ENCODE measurements around the gene PRR36.

The PRR36 gene

DNA sequence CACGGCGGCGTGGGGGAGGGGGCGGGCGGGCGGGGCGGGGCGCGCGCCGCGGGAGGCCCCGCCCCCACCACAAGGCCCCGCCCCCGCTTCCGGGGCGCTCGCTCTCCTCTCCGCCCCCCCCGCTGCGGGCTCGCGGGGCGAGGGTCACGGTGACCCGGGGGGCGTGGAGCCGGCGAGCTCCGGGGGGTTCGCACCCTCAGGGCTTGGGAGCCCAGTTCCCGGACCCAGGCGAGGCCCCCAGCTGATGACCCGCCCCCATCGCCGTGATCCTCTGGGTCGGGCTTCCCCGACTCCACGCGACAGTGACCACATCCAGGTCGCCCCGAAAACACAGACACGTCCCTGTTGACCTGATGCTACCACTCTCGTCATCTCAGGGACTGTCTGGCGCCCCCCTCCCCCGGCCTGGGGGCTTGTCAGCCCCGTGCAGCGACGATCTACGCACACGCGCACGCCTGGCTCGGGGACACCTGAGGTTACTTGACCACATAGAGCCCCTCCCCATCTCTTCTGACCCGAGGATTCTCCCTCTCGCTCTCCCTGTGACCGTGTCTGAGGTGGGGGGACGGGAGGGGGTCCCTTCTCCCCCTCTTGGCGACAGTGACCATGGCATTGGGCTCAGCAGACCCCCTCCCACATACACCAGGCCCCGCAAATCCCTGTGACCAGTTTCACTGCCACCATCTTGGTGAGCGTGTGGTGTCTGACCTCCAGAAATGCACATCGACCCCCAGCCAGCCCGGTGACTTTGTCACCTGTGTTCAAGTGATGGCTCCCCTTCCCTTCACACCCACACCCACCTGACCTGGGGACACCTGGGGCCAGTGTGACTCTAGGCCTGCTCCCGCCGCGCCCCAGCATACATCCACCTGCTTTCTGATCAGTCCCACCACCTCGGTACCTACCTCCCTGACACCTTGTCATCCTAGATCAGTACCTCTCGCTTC lies 30.2 kb upstream of the PRR36 start:
- Histone ChIP-seq H3K4me1 (peaks cover 0 to 49% (median 35%) of the 10 kb centered on the region in 4 donors), H3K27me3 (peaks cover 0 to 11% of the 10 kb centered on the region in 2 donors), H3K4me3 (peak overlapping the region; percentile 76 to 79), H3K36me3 (peaks cover 6 to 25% (median 23%) of the 10 kb centered on the region in 3 donors), H3K9me3 (no peaks in the 10 kb centered on the region), H3K27ac (peak overlapping the region; percentile 68 to 84)
- TF ChIP-seq, protein P1, sequence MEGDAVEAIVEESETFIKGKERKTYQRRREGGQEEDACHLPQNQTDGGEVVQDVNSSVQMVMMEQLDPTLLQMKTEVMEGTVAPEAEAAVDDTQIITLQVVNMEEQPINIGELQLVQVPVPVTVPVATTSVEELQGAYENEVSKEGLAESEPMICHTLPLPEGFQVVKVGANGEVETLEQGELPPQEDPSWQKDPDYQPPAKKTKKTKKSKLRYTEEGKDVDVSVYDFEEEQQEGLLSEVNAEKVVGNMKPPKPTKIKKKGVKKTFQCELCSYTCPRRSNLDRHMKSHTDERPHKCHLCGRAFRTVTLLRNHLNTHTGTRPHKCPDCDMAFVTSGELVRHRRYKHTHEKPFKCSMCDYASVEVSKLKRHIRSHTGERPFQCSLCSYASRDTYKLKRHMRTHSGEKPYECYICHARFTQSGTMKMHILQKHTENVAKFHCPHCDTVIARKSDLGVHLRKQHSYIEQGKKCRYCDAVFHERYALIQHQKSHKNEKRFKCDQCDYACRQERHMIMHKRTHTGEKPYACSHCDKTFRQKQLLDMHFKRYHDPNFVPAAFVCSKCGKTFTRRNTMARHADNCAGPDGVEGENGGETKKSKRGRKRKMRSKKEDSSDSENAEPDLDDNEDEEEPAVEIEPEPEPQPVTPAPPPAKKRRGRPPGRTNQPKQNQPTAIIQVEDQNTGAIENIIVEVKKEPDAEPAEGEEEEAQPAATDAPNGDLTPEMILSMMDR (IDR thresholded peaks at IDR 0.05) = no peak
- intact Hi-C loops (cut with DNase I; ENCODE audit: low total_unique reads) = loop anchor here (5.0 kb wide), 1 partner anchor 52 kb away; no protein-coding TSS in a partner anchor
- DNase-seq = peak; percentile 42 to 81

DNA sequence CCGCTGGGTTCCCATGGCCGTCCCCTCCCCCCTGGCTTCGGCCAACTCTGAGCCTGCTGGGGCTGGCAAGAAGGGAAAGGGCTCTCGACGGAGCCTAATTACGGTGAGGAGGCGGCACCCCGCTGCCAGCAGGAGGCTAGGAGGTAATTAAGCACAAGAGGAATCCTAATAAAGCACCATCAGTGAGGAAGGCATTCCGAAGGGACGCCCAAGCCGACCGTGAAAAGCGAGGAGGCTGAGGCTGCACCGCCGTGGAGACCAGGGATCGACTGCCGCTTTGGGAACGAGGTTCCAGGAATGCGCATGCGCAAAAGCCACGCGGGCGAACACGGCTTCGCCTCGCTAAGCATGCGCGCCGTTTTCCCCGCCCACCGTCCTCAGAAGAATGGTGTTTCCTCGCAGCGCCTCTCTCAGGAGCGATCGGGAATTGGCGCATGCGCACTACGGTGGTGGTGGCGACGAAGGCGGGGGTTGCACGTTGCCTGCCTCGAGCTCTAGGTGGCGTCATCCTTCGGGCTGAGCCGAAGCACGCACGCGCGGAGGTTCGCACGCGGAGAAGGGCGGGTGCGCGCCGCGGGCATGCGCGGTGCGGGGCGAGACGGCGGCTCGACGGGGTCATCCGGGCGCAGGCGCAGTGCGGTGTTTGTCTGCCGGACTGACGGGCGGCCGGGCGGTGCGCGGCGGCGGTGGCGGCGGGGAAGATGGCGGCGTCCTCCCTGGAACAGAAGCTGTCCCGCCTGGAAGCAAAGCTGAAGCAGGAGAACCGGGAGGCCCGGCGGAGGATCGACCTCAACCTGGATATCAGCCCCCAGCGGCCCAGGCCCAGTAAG lies 29.3 kb upstream of the PRR36 start, which contains the start of gene MAP2K7:
TSS of gene MAP2K7 (plus strand) at position 634 of the 830 bp plus-strand sequence. CDS start at position 702, 68 bp downstream.
- intact Hi-C loops (cut with DNase I; ENCODE audit: low total_unique reads) = loop anchor here (5.0 kb wide), 1 partner anchor 51 kb away; no protein-coding TSS in a partner anchor
- H3K27me3 ChIP-seq = peaks cover 0 to 11% of the 10 kb centered on the region in 2 donors
- peaks cover 0 to 16% (median 16%) of the 10 kb centered on the region in 3 donors for H3K36me3 ChIP-seq
- peak; percentile 99 to 100 for DNase-seq
- peak within 1 kb of the TSS; percentile 76 to 79 for H3K4me3 ChIP-seq
- H3K4me1 ChIP-seq = peaks cover 0 to 49% (median 35%) of the 10 kb centered on the region in 4 donors
- no peaks in the 10 kb centered on the region for H3K9me3 ChIP-seq
- TF ChIP-seq, protein P1 (IDR thresholded peaks at IDR 0.05) = peak; percentile 33 to 38
- H3K27ac ChIP-seq = peak within 1 kb of the TSS; percentile 82 to 84

GRCh38 chr19:7902796-7903243 lies 28.6 kb upstream of the PRR36 start:
- intact Hi-C loops (cut with DNase I; ENCODE audit: low total_unique reads) = loop anchor here (5.0 kb wide), 1 partner anchor 51 kb away; no protein-coding TSS in a partner anchor

DNA sequence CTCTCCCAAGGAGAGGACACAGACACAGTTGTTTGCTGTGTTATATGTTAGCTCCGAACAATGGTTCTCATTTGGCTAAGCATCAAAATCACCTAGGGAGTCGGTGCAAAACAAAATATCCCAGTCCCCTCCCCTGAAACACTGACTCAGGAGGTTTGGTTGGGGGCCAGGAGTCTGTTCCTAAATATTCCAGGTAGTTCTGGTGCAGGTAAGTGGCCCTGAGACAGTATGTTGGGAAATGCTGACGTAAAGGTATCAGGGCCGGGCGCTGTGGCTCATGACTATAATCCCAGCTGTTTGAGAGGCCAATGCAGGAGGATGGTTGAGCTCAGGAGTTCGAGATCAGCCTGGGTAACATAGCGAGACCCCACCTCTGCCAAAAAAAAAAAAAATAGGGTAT lies 27.1 kb upstream of the PRR36 start:
- Histone ChIP-seq H3K27ac (no peak overlapping the region), H3K4me1 (peaks cover 0 to 35% (median 28%) of the 10 kb centered on the region in 4 donors), H3K27me3 (peaks cover 0 to 11% of the 10 kb centered on the region in 2 donors), H3K9me3 (no peaks in the 10 kb centered on the region), H3K4me3 (no peak overlapping the region), H3K36me3 (peaks cover 0 to 8% (median 7%) of the 10 kb centered on the region in 3 donors)
- intact Hi-C loops (cut with DNase I; ENCODE audit: low total_unique reads) = loop anchor here (5.0 kb wide), 1 partner anchor 49 kb away; no protein-coding TSS in a partner anchor
- DNase-seq = no peak
- TF ChIP-seq, protein P1 (IDR thresholded peaks at IDR 0.05) = no peak

More at GRCh38 chr19:7902796-7903243, 28.6 kb upstream of the PRR36 start:
- Histone ChIP-seq H3K4me1 (peaks cover 0 to 44% (median 34%) of the 10 kb centered on the region in 4 donors), H3K9me3 (no peaks in the 10 kb centered on the region), H3K27me3 (peaks cover 0 to 11% of the 10 kb centered on the region in 2 donors), H3K4me3 (peak overlapping the region; percentile 50 to 76), H3K27ac (peak overlapping the region; percentile 75 to 82), H3K36me3 (peaks cover 0 to 16% (median 12%) of the 10 kb centered on the region in 3 donors)
- no peak for DNase-seq
- TF ChIP-seq, protein P1 (IDR thresholded peaks at IDR 0.05) = no peak

DNA sequence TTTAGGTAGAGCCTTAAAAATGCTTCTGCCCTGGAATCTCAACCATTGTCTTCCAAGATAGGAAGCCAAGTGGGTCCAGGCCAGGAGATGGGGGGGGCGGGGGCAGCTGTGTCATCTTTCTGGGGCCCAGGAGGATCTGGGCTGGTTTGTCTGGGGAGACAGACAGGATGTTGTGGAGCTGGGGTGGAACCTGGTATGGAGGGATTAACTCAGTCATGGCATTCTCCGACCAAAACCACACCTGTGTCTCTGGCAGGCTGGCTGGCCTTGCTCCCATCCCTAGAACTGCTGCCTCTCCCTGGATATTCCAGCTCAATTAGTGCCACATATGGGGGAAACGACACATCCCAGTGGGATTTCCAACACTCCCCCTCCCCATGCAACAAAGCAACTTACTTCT lies 26.7 kb upstream of the PRR36 start:
- H3K27ac ChIP-seq = no peak overlapping the region
- DNase-seq = no peak
- peaks cover 0 to 31% (median 25%) of the 10 kb centered on the region in 4 donors for H3K4me1 ChIP-seq
- H3K27me3 ChIP-seq = peaks cover 0 to 11% of the 10 kb centered on the region in 2 donors
- intact Hi-C loops (cut with DNase I; ENCODE audit: low total_unique reads) = loop anchor here (5.0 kb wide), 1 partner anchor 49 kb away; no protein-coding TSS in a partner anchor
- H3K9me3 ChIP-seq = no peaks in the 10 kb centered on the region
- TF ChIP-seq, protein P1 (IDR thresholded peaks at IDR 0.05) = no peak
- peaks cover 0 to 4% (median 3%) of the 10 kb centered on the region in 3 donors for H3K36me3 ChIP-seq
- no peak overlapping the region for H3K4me3 ChIP-seq
